ENCODE data around the gene TLDC2.

The TLDC2 gene

DNA sequence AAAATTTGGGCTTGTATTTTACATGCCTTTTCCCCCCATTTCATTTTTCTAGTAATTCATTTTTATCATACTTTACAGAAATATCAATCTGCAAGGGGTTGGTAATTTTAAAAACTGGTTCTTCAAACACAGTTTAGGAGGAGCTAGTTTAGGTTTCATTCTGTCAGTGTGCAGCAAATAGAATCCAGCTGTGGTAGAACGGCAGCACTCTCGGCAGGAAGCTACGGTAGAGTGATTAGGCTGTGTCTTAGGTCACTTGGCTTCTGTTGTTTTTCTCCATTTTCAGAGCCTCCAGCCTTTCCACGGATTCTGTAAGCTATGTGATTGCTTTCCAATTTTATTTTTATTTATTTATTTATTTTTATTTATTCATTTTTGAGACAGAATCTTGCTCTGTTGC, 32.7 kb downstream of the TLDC2 start:
- no peak overlapping the region for H3K4me3 ChIP-seq (ENCODE audit: low read length)
- no peak for TF ChIP-seq CTCF (IDR thresholded peaks at IDR 0.05; ENCODE audit: insufficient read depth, low read depth, low read length, missing control alignments)
- no peak for DNase-seq (ENCODE audit: low read depth)

DNA sequence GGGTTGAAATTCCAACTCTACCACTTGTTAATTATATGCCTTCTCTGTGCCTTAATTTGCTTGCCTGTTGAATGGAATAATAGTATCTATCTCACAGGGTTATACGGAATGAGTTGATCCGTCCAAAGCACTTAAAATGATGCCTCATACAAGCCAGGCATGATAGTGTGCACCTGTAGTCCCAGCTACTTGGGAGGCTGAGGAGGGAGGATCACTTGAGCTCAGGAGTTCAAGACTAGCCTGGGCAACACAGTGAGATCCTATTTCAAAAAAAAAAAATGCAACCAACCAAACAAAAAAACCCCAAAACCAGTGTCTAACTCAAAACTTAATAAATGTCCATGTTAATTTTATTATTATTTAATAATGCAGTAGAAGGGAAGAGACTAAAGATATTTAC, 40.3 kb downstream of the TLDC2 start:
- no peak for DNase-seq (ENCODE audit: low read depth)
- H3K4me3 ChIP-seq (ENCODE audit: low read length) = no peak overlapping the region
- TF ChIP-seq CTCF (IDR thresholded peaks at IDR 0.05; ENCODE audit: insufficient read depth, low read depth, low read length, missing control alignments) = no peak

- no peak for TF ChIP-seq CTCF (IDR thresholded peaks at IDR 0.05; ENCODE audit: insufficient read depth, low read depth, low read length, missing control alignments)
- DNase-seq (ENCODE audit: low read depth) = no peak
Observed at GRCh38 chr20:36917240-36917639, 41.3 kb downstream of the TLDC2 start.

GRCh38 chr20:36917943-36918342, 42.0 kb downstream of the TLDC2 start:
- no peak for DNase-seq (ENCODE audit: low read depth)
- H3K4me3 ChIP-seq (ENCODE audit: low read length) = no peak overlapping the region
- no peak for TF ChIP-seq CTCF (IDR thresholded peaks at IDR 0.05; ENCODE audit: insufficient read depth, low read depth, low read length, missing control alignments)

More at GRCh38 chr20:36917240-36917639, 41.3 kb downstream of the TLDC2 start:
- no peak overlapping the region for H3K4me3 ChIP-seq (ENCODE audit: low read length)

DNA sequence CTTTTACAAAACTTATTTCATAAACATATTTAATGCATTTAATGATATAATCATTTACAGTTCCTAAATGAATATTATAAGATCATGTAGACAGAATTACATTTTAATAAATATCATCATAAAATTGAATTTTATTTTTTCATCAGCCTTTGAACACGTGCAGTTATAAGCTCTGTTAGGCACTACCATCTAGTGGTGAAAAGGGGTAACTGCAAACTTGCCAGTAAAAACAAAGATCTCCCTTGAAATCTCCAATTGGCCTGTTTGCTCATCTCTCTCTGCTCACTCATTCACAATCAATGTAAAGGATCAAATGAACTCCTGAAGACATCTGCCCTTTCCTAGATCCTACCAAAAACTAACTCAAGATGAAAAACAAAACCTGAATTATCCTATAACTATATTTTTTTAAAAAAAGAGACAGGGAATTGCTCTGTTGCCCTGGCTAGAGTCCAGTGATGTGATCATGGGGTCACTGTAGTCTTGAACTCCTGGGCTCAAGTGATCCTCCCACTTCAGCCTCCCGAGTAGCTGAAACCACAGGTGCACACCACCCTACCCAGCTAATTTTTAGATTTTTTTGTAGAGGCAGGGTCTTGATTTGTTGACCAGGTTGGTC, 43.9 kb downstream of the TLDC2 start:
- TF ChIP-seq CTCF (IDR thresholded peaks at IDR 0.05; ENCODE audit: insufficient read depth, low read depth, low read length, missing control alignments) = peak; percentile 90
- no peak overlapping the region for H3K4me3 ChIP-seq (ENCODE audit: low read length)
- peak; percentile 68 for DNase-seq (ENCODE audit: low read depth)

GRCh38 chr20:36920334-36920730, 44.4 kb downstream of the TLDC2 start:
- DNase-seq (ENCODE audit: low read depth) = no peak
- TF ChIP-seq CTCF (IDR thresholded peaks at IDR 0.05; ENCODE audit: insufficient read depth, low read depth, low read length, missing control alignments) = no peak
- no peak overlapping the region for H3K4me3 ChIP-seq (ENCODE audit: low read length)
